Central memory CD8-positive, alpha-beta T cell (primary cell): ENCODE results near the gene NFATC1.

Experiments
- ATAC-seq: fragments of 150-1000 bp; cut with Tn5 transposase; replicated peaks from 2 replicates; pipeline ENCODE4 v1.10.0; 2022; ENCODE audit warnings: mild to moderate bottlenecking, moderate FRiP score, moderate number of reproducible peaks; ENCODE audit not compliant: poor library complexity, severe bottlenecking; ENCODE audit errors: extremely low read depth
- DNase-seq, 2 donors: peaks; one replicate each; pipeline ENCODE4 v3.0.0; 2021; ENCODE audit warnings: low spot score in 2 of 2
- H3K27ac Mint-ChIP-seq: one replicate; pipeline ENCODE4 v1.8.0; 2022; ENCODE audit warnings: low read depth, mild to moderate bottlenecking, moderate library complexity, mixed read lengths
- H3K27me3 Mint-ChIP-seq: one replicate; pipeline ENCODE4 v1.8.0; 2022; ENCODE audit warnings: mixed read lengths
- H3K36me3 Mint-ChIP-seq: one replicate; pipeline ENCODE4 v1.8.0; 2022; ENCODE audit warnings: mild to moderate bottlenecking, moderate library complexity, mixed read lengths; ENCODE audit not compliant: insufficient read depth
- H3K4me1 Mint-ChIP-seq: one replicate; pipeline ENCODE4 v1.8.0; 2022; ENCODE audit warnings: mixed read lengths
- H3K4me3 Mint-ChIP-seq: one replicate; pipeline ENCODE4 v1.8.0; 2022; ENCODE audit warnings: mild to moderate bottlenecking, moderate library complexity, mixed read lengths
- H3K9me3 Mint-ChIP-seq: one replicate; pipeline ENCODE4 v1.8.0; 2022; ENCODE audit warnings: mixed read lengths

The NFATC1 gene

GRCh38 chr18:79395761-79396404, at the start of gene NFATC1:
Gene NFATC1 (plus strand): TSS chr18:79395930. CDS start chr18:79396225, 295 bp downstream.
- Mint-ChIP-seq H3K4me3 (peak within 1 kb of the TSS; percentile 78), H3K4me1 (peaks cover 38% of the 10 kb centered on the region), H3K9me3 (no peaks in the 10 kb centered on the region), H3K27me3 (peaks cover 29% of the 10 kb centered on the region), H3K27ac (peak within 1 kb of the TSS; percentile 4), H3K36me3 (peaks cover 17% of the 10 kb centered on the region)
- peak; percentile 51 to 52 for DNase-seq
- ATAC-seq: peak; percentile 31

- H3K36me3 Mint-ChIP-seq: peaks cover 31% of the 10 kb centered on the region
- H3K27me3 Mint-ChIP-seq: no peaks in the 10 kb centered on the region
- no peak overlapping the region for H3K4me3 Mint-ChIP-seq
- ATAC-seq (no peak), DNase-seq (no peak)
- H3K9me3 Mint-ChIP-seq: no peaks in the 10 kb centered on the region
- no peaks in the 10 kb centered on the region for H3K4me1 Mint-ChIP-seq
- no peak overlapping the region for H3K27ac Mint-ChIP-seq
These were observed 49.7 kb upstream of the NFATC1 start for GRCh38 chr18:79345981-79346380.

GRCh38 chr18:79348066-79348465, 47.7 kb upstream of the NFATC1 start:
- Mint-ChIP-seq H3K9me3 (no peaks in the 10 kb centered on the region), H3K36me3 (peaks cover 34% of the 10 kb centered on the region), H3K27me3 (no peaks in the 10 kb centered on the region), H3K4me3 (no peak overlapping the region), H3K27ac (no peak overlapping the region), H3K4me1 (no peaks in the 10 kb centered on the region)
- ATAC-seq: no peak
- DNase-seq: no peak

DNA sequence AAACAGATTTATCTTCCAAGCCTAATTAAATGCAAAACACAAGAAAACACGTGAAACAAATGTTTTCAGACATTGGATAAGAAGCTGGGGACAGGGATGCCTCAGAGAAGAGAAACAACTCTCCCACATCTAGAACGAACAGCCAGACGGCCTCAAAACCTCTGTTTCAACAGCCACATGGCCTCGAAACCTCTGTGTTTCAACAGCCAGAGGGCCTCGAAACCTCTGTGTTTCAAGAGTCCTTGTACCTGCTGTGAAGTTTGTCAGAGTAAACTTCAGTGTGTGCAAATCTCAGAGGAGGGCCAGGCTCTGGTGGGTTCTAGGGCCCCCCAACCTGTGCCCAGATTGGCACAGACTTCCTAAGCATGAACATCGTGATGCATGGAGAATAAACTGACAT, 43.3 kb upstream of the NFATC1 start:
- Mint-ChIP-seq H3K36me3 (peaks cover 12% of the 10 kb centered on the region), H3K27me3 (no peaks in the 10 kb centered on the region), H3K4me1 (peaks cover 6% of the 10 kb centered on the region), H3K4me3 (no peak overlapping the region), H3K27ac (no peak overlapping the region), H3K9me3 (no peaks in the 10 kb centered on the region)
- ATAC-seq (no peak), DNase-seq (no peak)

DNA sequence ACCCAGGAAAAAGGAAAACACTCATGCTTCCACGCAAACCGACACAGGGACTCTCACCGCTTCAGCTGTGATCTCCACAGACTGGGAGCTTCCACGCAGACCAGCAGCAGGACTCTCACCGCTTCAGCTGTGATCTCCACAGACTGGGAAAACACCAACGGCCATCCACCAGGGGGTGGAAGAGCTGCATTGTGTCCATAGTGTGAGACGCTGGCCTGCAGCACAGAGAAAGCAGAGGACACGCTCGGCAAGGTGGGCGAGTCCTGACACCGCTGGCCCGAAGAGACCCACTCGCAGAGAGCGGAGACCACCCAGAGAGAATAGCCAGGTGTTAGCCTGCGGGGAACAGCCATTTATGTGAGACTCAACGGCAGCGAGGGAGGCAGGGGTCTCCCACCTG, 42.5 kb upstream of the NFATC1 start:
- Mint-ChIP-seq H3K9me3 (no peaks in the 10 kb centered on the region), H3K4me3 (no peak overlapping the region), H3K27ac (no peak overlapping the region), H3K4me1 (peaks cover 6% of the 10 kb centered on the region), H3K36me3 (peaks cover 11% of the 10 kb centered on the region), H3K27me3 (no peaks in the 10 kb centered on the region)
- no peak for ATAC-seq
- DNase-seq: no peak

GRCh38 chr18:79354350-79354749, 41.4 kb upstream of the NFATC1 start:
- DNase-seq: no peak
- Mint-ChIP-seq H3K27ac (no peak overlapping the region), H3K9me3 (no peaks in the 10 kb centered on the region), H3K27me3 (no peaks in the 10 kb centered on the region), H3K4me3 (no peak overlapping the region), H3K36me3 (peaks cover 14% of the 10 kb centered on the region), H3K4me1 (peaks cover 6% of the 10 kb centered on the region)
- ATAC-seq: no peak

GRCh38 chr18:79355433-79356335, 40.0 kb upstream of the NFATC1 start:
- DNase-seq (no peak), ATAC-seq (no peak)
- Mint-ChIP-seq H3K27ac (no peak overlapping the region), H3K9me3 (no peaks in the 10 kb centered on the region), H3K4me1 (peaks cover 6% of the 10 kb centered on the region), H3K27me3 (no peaks in the 10 kb centered on the region), H3K36me3 (peaks cover 20% of the 10 kb centered on the region), H3K4me3 (no peak overlapping the region)

DNA sequence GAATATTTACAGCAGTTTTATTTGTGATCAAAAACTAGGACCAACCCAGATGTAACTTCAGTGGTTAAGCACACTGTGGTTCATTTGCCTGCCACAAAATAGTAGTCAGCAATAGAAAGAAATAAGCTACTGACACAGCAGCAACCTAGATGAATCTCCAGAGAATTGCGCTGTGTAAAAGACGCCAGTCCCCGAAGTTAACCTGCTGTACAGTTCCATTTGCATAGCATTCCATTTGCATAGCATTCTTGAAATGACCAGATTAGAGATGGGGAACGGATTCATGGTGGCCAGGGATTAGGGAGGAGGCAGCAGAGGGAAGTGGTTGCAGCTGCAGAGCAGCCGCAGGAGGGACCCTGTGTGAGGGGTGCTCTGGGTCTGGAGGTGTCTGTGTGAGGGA, 39.3 kb upstream of the NFATC1 start:
- Mint-ChIP-seq H3K4me1 (peaks cover 6% of the 10 kb centered on the region), H3K36me3 (peaks cover 23% of the 10 kb centered on the region), H3K9me3 (no peaks in the 10 kb centered on the region), H3K4me3 (no peak overlapping the region), H3K27me3 (no peaks in the 10 kb centered on the region), H3K27ac (peak overlapping the region; percentile 91)
- DNase-seq (no peak), ATAC-seq (no peak)

DNA sequence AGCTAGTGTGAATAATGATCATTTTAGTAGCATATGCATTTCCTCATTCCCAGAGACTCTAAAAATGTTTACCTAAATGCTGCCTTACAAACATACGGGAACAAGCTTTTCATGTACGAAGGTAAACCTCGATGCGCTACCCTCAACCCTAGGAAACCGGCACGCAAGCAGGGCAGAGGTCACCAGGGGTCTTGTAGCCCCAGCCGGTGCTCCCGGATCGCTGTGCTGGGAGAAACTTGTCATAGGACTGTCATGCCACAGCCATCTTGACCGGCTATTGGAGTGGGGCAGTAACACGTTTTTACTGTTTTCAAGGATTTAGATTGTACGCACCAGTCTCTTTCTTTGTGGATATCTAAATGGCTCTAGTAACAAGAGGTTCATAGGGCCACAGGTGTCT, 34.8 kb upstream of the NFATC1 start:
- Mint-ChIP-seq H3K4me1 (peaks cover 6% of the 10 kb centered on the region), H3K9me3 (no peaks in the 10 kb centered on the region), H3K36me3 (peaks cover 33% of the 10 kb centered on the region), H3K4me3 (no peak overlapping the region), H3K27ac (no peak overlapping the region), H3K27me3 (no peaks in the 10 kb centered on the region)
- DNase-seq (no peak), ATAC-seq (no peak)

- Mint-ChIP-seq H3K9me3 (no peaks in the 10 kb centered on the region), H3K4me1 (no peaks in the 10 kb centered on the region), H3K36me3 (peaks cover 32% of the 10 kb centered on the region), H3K4me3 (no peak overlapping the region), H3K27me3 (no peaks in the 10 kb centered on the region), H3K27ac (no peak overlapping the region)
- DNase-seq: no peak
- no peak for ATAC-seq
These were observed 33.8 kb upstream of the NFATC1 start for GRCh38 chr18:79361766-79362522.

- no peak overlapping the region for H3K4me3 Mint-ChIP-seq
- DNase-seq (no peak), ATAC-seq (no peak)
- peaks cover 20% of the 10 kb centered on the region for H3K36me3 Mint-ChIP-seq
- no peak overlapping the region for H3K27ac Mint-ChIP-seq
- H3K9me3 Mint-ChIP-seq: no peaks in the 10 kb centered on the region
- H3K4me1 Mint-ChIP-seq: peaks cover 15% of the 10 kb centered on the region
- no peaks in the 10 kb centered on the region for H3K27me3 Mint-ChIP-seq
These were observed 30.0 kb upstream of the NFATC1 start for GRCh38 chr18:79365701-79366100.

DNA sequence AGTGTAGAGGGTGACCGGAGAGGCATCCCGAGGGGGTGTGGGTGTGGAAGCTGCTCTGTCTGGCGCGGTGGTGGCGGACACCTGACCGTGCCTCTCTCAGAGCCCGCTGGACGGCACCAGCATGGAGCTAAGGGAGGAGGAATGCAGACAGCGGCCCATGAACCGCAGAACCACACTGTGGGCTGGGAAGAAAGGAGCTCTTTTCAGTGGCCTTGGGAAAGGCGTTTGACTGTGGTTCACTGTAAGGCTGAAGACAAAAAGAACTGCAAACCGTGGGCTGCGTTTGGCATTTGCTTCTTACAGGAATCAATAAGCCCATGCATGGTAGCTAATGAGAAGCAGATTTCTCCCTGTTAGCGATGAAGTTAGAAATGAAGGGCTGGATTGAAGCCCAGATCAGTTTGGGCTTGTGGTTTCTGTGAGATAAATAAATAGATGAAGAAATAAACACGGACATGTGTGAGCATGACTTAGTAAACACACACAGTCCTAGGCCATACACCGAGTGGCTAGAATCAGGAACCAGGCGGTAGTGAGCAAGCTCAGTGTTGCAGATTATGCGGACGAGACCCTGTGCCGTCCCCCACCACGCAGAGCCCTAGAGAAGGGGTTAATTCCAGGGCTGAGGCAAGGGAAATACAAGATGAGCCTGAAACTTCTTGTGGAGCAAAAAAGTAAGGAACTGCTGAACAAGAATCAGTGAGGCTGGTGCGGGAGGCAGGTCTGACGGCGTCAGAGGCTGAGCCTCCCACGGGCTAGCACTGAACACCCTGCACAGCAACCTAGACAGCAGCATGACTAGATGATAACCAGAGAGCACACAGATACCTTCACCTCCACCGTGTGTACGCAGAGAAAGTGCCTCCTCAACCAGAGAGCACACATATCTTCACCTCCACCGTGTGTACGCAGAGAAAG, 29.3 kb upstream of the NFATC1 start:
- no peak overlapping the region for H3K27ac Mint-ChIP-seq
- no peaks in the 10 kb centered on the region for H3K9me3 Mint-ChIP-seq
- H3K27me3 Mint-ChIP-seq: no peaks in the 10 kb centered on the region
- H3K4me3 Mint-ChIP-seq: no peak overlapping the region
- DNase-seq: no peak
- no peak for ATAC-seq
- H3K4me1 Mint-ChIP-seq: peaks cover 17% of the 10 kb centered on the region
- peaks cover 13% of the 10 kb centered on the region for H3K36me3 Mint-ChIP-seq
